ENCODE measurements around the gene JOSD1. TPM values are rescaled to one million over a fixed set of nuclear protein-coding genes. Genes with fewer than 3 reads are reported as not detected.

Gene JOSD1
- total and polyA plus RNA-seq, 2 of the 4 experiments (the other 2 are of a cell fraction): 30.2 to 35.8 TPM

DNA sequence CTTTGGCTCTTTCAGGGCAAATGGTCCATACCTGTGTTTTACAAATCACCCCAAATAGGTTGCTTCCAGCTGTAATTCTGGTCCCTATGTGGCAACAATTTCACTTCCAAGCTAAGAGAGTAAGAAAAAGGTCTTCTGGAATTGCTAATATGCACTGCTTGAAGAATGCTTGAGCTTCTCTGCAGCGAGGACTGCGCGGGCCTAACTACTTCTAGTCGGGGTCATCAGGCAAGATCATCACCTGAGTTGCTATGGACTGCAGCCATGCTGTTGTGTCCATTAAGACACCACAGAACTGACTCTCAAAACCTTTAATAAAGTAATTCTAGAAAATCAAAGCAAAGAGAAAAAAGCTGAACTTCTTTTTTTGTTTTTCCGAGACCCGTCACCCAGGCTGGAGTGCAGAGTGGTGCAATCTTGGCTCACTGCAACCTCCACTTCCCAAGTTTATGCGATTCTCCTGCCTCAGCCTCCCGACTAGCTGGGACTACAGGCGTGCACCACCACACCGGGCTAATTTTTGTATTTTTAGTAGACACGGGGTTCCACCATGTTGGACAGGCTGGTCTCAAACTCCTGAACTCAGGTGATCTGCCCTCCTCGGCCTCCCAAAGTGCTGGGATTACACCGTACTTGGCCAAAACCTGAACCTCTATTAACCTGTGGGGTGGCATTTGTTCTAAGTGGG lies 2.2 kb downstream of the JOSD1 start:
- Histone ChIP-seq H3K23ac (ENCODE audit: low read depth, low read length) (peak overlapping the region; percentile 73; the same call in 1 of the 2 replicates), H2AK9ac (replicated peaks; ENCODE audit: low read depth, low read length, poor library complexity) (no peak overlapping the region), H3K4me2 (ENCODE audit: low read depth, low read length) (peak overlapping the region; percentile 100), H3K79me1 (ENCODE audit: low read depth in 1 of 2, low read length in 2 of 2) (peaks cover 25 to 59% of the 10 kb centered on the region in 2 experiments), H3K18ac (ENCODE audit: low read depth, low read length) (no peak overlapping the region), H2AK5ac (ENCODE audit: low read depth, low read length) (no peak overlapping the region), H3K36me3 (ENCODE audit: control insufficient read depth, insufficient read depth, low read length) (peaks cover 6% of the 10 kb centered on the region; the same call in 1 of the 2 replicates), H3K27me3 (ENCODE audit: control insufficient read depth, insufficient read depth, low read length) (no peaks in the 10 kb centered on the region), H2AFZ (replicated peaks; ENCODE audit: low read length, poor library complexity) (no peak overlapping the region), H3K56ac (ENCODE audit: extremely low read depth, insufficient read depth, low read length) (no peak overlapping the region), H3K9me3 (ENCODE audit: control insufficient read depth, insufficient read depth, low read length) (no peaks in the 10 kb centered on the region), H4K8ac (ENCODE audit: low read depth in 2 of 2, low read length in 2 of 2) (no peak overlapping the region), H2BK120ac (ENCODE audit: low read depth, low read length) (no peak overlapping the region), H3K4me3 (ENCODE audit: insufficient read depth, low read depth, low read length) (peak overlapping the region; percentile 96; the same call in 1 of the 2 replicates), H2BK5ac (ENCODE audit: low read depth, low read length, poor library complexity, severe bottlenecking) (no peak overlapping the region), H4K5ac (ENCODE audit: low read depth, low read length) (no peak overlapping the region), H2BK15ac (ENCODE audit: low read depth, low read length) (no peak overlapping the region), H3K4me1 (ENCODE audit: control insufficient read depth, insufficient read depth, low read length) (peaks cover 11% of the 10 kb centered on the region), H3K9ac (ENCODE audit: low read depth, low read length) (no peak overlapping the region), H2BK20ac (ENCODE audit: low read depth, low read length) (no peak overlapping the region), H3K4ac (ENCODE audit: low read depth, low read length) (no peak overlapping the region), H3K14ac (replicated peaks; ENCODE audit: low read depth, low read length) (no peak overlapping the region), H4K91ac (ENCODE audit: insufficient read depth, low read depth, low read length) (no peak overlapping the region), H4K20me1 (ENCODE audit: insufficient read depth, low read length) (peaks cover 17% of the 10 kb centered on the region; the same call in 1 of the 2 replicates), H3K27ac (ENCODE audit: insufficient read depth, low read length) (no peak overlapping the region), H3K9me1 (ENCODE audit: insufficient read depth, low read length) (peaks cover 17% of the 10 kb centered on the region)
- dilution Hi-C loops (cut with HindIII; ENCODE audit: low sequenced_read_pairs, unreplicated experiment) (no loop called here), in situ Hi-C loops (cut with MboI; ENCODE audit: low sequenced_read_pairs) (no loop called here), intact Hi-C loops (cut with micrococcal nuclease) (no loop called here)
- no TSS peak for BruUV-seq (replicated peaks)
- ChIA-PET POLR2A (ENCODE audit: unreplicated experiment) (no interaction called here), CTCF (no interaction called here)
- DNase-seq: no peak
- 80% methylated on average over 2 of the region's 13 CpGs; no CpG with 5 or more reads in 1 of the 2 experiments for WGBS, 2 experiments (ENCODE audit: extremely low coverage in 2 of 2, insufficient read length in 1 of 2)
- TF ChIP-seq RCOR1 (IDR thresholded peaks at IDR 0.05; ENCODE audit: insufficient replicate concordance, low read length) (no peak), POLR2A (IDR thresholded peaks at IDR 0.05; ENCODE audit: low read depth, low read length) (no peak), RFX5 (IDR thresholded peaks at IDR 0.05; ENCODE audit: low read depth, low read length) (no peak), CEBPB (IDR thresholded peaks at IDR 0.05; ENCODE audit: low read depth, low read length) (no peak), FOS (IDR thresholded peaks at IDR 0.05; ENCODE audit: low read depth, low read length) (no peak), RAD21 (IDR thresholded peaks at IDR 0.05; ENCODE audit: low read length) (no peak), NFE2L2 (IDR thresholded peaks at IDR 0.05; ENCODE audit: low read depth, low read length) (no peak)
- TF ChIP-seq, protein P1, sequence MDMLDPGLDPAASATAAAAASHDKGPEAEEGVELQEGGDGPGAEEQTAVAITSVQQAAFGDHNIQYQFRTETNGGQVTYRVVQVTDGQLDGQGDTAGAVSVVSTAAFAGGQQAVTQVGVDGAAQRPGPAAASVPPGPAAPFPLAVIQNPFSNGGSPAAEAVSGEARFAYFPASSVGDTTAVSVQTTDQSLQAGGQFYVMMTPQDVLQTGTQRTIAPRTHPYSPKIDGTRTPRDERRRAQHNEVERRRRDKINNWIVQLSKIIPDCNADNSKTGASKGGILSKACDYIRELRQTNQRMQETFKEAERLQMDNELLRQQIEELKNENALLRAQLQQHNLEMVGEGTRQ (IDR thresholded peaks at IDR 0.05; ENCODE audit: low read depth, low read length): no peak
- TF ChIP-seq, protein P2, sequence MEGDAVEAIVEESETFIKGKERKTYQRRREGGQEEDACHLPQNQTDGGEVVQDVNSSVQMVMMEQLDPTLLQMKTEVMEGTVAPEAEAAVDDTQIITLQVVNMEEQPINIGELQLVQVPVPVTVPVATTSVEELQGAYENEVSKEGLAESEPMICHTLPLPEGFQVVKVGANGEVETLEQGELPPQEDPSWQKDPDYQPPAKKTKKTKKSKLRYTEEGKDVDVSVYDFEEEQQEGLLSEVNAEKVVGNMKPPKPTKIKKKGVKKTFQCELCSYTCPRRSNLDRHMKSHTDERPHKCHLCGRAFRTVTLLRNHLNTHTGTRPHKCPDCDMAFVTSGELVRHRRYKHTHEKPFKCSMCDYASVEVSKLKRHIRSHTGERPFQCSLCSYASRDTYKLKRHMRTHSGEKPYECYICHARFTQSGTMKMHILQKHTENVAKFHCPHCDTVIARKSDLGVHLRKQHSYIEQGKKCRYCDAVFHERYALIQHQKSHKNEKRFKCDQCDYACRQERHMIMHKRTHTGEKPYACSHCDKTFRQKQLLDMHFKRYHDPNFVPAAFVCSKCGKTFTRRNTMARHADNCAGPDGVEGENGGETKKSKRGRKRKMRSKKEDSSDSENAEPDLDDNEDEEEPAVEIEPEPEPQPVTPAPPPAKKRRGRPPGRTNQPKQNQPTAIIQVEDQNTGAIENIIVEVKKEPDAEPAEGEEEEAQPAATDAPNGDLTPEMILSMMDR (conservative IDR thresholded peaks at IDR 0.05; ENCODE audit: low read depth, low read length): no peak
- no peak for ATAC-seq (ENCODE audit: low read depth)

All from IMR-90 (cell line).